GM21723 (cell line): ENCODE data around the gene NOD1.

Source experiments
- ATAC-seq: cut with Tn5 transposase; IDR thresholded peaks from one replicate; pipeline ENCODE4 v1.9.1; 2021; ENCODE audit warnings: mild to moderate bottlenecking, moderate library complexity; ENCODE audit not compliant: unreplicated experiment

Gene NOD1

DNA sequence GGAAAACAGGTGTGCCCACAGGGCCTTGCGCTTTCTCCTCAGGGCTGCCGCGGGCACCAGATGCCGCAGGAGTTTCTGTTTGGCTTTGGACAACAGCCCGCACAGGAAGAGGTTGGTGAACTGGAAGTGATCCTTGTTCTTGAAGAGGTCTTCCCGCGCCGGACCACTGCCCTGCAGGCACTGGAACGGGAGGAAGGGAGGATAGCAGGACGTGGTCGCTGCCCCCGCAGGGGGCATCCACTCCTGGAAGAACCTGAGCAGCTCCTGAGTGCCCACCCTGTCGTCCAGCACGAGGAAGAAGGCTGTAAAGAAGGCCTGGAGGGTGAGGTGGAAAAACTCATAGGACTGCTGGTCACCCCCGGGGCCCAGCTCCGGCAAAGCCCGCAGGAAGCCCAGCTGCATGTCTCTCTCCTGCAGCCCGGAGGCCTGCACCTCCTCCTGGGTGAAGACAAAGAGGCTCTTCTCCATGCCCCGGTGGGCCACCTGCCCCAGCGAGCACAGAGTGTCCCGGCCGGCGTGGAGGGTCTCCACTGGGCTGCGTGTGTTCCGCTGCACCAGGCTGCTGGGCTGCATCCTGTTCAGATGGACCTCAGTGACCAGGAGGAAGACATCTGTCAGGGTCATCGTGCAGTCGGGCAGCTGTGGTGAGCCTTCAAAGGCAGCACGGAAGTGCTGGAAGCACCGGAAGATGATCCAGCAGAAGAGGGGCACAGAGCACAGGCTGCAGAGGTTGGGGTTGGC, 26.9 kb downstream of the NOD1 start:
- ATAC-seq, result no peak

DNA sequence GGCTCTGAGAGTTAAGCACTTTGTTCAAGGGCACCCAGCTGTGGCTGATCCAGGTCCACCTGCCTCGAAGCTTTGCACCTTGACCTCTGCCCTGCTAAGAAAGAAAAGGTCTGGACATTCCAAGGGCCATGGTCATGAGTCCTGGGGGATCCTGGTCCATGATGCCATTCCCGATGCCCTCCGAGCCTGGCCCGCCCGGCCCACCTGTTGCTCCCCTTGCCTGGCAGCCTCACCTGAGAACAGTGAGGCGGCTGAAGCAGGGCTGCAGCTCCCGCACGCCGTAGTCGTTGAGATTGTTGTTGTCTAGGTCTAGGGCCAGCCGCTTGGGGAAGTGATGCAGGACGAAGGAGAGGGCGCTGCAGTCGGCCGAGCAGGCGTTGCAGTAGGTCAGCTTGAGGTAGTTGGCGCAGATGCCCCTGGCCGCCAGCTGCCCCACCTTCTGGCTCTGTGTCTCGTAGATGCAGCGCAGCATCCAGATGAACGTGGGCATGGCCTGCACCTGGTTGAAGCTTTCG, 27.5 kb downstream of the NOD1 start:
- ATAC-seq, result no peak

DNA sequence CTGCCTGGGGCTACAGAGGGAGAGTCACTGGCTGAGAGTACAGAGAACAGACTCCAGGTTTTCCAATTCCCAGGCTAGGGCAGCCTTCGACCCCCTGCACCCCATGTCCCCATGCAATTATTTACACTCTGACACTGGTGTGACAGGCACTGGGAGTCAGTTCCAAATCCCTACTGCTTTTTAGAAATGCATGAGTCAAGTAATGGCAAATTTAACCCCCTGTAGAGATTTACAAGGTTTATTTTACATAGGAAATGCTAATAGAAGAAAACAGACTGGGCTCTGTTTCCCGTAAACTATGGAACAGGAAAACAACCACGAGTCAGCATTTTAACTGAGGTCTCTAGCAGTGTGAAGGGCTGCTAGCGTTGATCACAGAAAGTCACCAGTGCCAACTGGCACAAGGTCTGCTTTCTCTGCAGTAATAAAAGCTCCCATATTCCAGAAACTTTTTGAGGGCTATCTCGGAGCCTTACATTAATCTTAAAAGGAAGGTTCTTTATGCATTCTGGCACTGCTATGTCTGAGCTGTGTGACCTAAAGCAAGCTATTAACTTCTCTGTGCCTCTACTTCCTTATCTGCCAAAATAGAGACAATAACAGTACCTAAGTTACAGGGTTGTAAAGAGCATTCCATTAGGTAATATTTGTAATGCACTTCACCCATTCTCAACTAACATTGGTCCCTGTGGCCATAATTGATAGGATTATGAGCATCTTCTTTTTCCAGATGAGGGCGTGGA, 28.2 kb downstream of the NOD1 start:
- no peak for ATAC-seq

DNA sequence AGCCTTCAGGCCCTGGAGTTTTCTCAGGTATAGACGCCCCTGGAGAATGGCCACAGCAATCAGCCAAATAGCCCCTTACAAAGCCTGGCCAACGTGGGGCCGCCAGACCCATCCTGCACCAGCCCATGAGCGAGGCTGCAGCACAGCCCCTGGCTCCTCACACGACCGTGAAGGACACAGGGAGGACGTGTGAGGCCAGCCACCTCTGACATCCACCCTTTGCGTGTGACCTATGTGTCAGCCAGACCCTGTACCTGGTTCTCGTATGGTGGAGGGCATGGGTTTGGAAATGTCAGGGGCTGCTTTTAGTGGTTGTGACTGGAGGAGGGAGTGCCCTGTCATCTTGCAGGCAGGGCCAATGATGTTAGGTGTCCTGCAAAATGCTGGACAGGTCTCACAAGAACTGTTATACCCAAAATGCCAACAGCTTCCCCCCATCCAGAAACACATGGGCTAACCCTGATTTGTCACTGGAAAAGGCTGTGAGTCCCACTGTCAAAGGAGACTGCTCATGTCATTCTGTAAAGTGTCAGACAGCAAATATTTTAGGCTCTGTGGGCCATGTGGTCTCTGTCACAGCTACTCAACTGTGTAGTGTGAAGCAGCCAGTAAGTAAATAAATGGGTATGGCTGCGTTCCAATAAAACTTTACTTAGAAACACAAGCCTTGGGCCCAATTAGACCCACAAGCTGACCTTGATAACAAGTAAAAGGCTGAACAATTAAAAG, 30.0 kb downstream of the NOD1 start:
- ATAC-seq, result no peak

DNA sequence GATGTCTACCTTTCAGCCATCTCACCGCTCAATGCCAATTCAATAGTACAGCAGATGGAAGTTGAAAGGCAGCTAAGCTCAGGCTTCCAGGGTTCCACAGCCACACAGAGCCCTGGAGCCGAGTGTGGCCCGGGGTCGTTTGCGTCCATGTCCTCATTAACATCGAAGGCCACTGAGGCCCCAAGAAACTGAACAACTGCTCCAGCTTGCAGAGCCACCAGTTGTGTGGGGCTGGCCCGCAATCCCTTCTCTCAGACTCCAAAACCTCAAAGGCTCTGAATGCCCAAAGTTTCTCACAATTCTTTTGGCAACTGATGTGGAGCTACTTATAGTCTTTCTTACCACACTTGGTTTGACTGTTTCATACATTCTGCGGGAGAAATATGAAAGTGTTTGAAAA, 31.1 kb downstream of the NOD1 start:
- no peak for ATAC-seq

DNA sequence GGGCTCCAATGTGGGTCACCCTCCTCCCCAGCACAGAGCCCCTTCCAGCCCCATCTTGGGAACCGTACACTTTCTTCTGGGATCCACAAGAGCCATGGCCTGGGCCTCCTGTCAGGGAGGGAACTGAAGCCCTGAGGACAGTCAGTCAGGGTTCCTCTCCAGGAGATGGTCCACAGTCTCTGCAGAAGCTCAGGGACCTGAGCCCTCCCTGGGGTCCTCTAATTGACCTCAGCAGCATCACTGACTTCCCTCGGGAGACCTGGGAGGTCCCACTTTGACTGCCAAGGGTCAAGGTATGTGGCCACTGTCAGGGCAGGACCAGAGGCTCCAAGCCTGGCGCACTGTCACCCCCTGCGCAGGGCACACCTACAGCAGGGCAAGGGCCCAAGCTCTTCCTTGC, 32.3 kb downstream of the NOD1 start:
- peak; percentile 21 for ATAC-seq

DNA sequence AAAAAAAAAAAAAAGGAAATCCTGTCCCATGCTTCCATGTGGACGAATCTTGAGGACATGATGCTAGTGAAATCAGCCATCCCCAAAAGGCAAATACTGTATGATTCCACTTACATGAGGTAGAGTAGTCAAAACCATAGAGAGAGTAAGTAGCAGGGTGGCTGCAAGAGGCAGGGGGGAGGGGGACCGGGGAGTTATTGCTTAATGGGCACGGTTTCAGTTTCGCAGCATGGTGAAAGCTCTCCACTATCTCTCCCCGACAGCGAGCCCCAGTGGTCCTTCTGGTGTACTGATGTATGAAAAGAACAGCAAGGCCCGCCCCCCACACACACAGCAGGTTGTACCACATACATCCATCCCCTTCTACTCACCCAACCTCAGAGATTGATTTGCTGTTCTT, 32.8 kb downstream of the NOD1 start:
- ATAC-seq, result peak; percentile 99

DNA sequence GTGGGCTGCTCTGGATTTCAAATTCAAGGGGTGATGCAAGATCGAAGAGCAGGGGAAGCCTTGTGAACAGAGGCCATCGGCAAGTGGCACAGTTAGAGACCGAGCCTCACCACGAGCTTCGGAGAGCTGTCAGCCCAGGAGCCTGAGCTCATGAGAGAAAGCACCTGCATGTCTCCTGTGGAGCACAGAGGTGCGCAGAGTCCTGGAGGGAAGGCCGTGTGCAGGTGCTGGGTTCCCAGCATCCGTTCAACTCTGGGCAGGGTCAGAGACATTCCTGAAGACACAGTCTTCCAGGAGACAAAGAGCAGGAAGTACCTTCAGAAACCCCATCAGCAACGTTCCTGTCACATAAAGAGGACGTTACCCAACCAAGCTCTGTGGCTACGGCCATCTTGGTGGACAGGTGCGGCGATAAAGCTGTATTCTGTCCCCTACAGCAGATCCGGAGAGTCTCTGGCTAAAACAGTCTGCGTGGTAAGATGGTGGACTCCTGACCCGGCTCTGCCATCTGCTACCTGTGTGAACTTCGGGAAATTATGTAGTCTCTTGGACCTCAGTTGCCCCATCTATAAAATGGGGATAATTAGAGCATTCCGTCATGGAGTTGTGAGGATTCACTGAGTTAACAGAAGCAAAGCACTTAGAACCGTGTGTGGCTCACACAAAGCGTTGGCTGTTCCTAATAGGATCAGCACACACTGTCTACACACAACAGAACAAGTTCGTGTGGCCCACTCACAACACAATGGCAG, 40.6 kb downstream of the NOD1 start:
- no peak for ATAC-seq

DNA sequence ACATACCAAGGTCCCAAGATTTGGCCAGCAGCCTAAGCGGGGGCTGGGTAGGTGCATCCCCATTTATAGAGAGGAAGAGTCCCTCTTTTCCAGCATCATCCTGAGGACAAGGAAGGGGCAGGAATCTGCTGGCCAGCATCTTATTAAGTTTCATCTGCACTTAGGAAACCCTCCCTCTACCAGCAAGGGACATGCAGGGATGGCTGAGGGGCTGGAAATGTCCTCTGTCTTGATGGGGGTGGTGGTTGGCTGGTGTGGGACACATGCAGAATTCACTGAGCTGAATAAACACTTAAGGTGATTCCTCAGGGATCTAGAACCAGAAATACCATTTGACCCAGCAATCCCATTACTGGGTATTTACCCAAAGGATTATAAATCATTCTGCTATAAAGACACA, 42.1 kb downstream of the NOD1 start:
- ATAC-seq, result no peak

DNA sequence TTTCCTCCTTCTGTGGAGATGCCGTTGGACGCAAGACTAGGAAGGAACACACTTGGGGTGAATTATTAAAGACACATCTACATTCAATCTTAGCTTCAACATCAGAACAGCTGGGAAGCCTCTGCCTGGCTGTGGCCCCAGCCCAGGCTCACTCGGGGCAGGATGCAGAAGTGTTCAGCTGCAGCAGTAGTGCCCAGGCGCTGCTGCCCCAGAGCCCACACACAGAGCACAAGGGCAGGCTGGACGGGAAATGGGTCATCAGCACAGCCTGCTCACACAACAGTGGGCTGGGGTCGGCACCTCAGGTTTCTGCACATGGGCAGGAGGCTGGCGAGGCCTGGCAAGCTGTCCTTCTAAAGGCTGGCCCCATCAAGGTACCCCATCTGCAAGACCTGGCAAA, 42.5 kb downstream of the NOD1 start:
- ATAC-seq, result no peak

DNA sequence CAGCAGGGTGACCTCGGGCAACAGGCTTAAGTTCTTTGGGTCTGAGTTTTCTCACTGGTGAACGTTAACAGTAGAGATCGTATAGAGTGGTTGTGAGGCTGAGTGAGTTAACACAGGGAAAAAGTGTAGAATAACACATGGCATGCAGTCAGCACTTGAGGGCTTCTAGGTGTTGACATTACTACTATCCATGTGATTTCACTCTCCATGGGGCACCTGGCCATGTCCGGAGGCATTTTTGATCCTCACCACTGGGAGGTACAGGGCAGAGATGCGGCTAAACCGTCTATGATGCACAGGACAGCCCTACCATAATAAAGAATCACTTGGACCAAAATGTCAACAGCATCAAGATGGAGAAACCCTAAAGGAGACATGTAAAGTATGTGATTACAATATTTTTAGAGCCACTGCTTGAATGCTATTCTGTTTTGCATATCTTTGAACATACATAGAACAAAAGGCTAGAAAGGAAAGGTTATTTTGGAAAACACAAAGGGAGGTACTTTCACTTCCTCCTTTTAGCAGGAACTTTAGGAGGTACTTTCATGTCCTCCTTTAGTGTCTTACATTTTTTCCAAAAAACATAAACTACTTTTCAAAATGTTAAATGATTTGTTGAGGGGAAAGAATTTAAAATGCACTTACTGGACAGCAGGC, 44.3 kb downstream of the NOD1 start:
- peak; percentile 66 for ATAC-seq

DNA sequence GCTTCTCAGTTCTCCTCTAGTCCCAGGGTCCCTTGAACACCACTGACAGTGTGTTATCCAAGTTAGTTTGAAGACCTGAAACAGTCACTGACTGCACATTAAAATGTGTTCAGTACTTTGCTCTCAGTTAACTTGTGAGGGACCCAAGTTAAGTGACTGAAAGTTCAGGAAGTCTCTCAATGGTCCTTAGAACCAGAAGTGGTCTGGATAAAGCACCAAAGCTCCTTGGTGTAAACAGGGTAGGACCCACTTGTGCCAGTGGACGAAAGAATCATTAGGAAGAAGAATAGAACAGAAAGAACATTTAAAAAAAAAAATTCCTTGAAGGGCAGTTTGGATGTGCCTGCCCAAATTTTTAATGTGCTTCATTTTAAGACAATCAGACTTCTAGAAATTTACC, 45.1 kb downstream of the NOD1 start:
- no peak for ATAC-seq

DNA sequence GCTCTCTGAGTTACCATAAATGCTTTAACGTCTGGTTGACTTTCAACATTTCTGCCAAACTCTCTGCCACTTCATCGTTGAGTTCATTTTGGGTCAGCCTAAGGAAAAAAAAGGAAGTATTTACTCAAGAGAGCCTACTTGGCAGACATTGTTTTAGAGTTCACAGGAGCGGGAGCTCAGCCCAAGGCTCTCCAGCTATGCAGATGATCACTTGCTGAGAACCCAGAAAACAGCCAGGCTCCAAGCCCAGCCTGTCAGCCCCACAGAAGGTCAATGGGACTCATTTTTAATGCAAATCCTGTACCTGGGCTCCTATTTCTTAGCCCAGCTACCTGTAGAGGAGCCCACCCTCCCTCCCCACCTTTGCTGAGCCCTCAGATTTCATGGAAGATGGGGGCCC, 45.5 kb downstream of the NOD1 start:
- ATAC-seq, result no peak

DNA sequence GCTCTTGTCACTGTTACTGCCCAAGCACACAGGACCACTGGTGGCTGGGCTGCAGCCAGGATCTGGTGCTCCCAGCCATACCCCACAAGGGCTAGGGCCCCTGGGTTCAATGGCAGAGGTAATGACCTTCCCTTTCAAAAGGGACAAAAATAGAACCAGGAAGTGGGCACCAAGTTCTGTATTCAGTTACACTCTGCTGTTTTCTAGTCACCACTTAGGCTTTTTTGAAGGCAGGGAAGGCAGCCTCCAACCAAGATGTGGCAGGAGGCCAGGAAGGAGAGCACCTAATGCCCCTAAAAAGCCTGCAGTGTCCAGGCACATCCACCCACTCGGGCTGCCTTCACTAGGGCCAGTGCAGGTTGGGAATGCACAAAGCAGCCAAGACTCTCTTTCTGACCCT, 47.8 kb downstream of the NOD1 start:
- ATAC-seq, result no peak

DNA sequence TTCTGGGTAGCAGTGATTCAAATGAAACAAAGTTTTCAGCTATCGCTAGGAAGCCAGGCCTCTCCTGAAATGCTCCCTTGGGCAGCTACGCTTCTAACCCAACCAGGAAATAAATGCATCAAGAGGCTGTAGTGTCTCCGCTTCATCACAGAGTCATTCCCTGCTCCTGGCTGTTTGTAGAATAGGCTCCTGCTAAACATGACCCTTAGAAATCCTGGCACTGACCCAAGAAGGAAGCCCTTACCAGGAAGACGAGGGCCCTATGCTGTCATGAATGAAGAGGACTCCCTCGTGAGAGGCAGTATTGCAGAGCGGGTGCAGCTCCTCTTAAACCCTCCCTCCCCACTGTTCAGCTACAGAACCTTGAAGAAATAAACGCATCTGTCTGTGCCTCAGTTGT, 48.3 kb downstream of the NOD1 start:
- no peak for ATAC-seq

DNA sequence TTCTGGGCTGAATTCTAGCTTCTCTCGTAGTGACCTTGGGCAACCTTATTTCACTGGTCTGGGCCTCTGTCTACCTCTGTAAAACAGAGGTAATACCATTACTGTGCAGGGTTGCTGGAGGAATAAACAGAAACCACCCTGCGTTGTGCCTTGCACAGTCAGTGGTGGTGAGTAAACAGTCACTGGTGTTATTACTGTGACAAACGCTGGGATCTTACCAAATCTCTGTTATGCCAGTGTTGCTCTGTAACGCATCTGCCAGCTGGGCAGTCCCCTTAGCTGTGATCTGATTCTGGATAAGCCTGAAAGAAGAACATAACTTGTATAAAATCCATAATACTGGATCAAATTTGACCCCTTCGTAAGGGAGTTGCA, 49.4 kb downstream of the NOD1 start:
- ATAC-seq, result no peak

DNA sequence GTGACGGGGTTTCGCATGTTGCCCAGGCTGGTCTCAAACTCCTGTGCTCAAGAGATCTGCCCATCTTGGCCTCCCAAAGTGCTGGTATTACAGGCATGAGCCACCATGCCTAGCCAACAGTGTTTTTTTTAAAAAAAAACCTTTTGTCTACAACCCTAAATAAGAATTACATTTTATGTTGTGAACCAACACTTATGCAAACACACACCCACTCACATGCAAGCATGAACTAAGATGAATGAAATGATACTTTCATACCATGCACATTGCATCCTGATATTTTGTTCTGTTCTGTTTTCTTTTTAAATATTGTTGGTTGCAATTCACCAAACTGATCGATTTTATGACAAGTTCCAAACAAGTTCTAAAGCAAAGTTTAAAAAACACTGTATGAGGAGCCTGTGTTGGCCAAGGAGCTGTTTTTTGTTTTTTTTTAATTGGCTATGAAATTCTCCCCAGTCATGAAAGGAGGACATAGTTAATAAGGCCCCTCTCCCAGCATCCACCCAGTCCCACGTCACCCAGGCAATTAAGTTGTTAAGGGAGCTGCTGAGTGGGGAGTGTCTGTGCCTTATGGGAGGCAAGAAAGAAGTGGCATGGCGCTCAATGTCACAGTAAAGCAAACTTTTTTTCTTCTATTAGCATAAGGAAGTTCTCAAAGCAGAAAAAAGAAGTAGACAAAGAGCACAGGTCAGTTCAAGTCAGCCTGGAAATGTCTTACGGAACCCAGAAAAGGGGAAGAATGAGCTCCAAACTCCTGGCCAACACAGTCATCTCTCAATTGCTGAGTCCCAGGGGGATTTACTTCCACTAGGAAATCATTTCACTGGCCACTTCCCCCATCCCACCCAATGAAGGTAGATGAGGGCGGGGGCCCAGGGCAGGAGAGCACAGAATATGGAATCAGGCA, 50.1 kb downstream of the NOD1 start:
- ATAC-seq, result no peak

DNA sequence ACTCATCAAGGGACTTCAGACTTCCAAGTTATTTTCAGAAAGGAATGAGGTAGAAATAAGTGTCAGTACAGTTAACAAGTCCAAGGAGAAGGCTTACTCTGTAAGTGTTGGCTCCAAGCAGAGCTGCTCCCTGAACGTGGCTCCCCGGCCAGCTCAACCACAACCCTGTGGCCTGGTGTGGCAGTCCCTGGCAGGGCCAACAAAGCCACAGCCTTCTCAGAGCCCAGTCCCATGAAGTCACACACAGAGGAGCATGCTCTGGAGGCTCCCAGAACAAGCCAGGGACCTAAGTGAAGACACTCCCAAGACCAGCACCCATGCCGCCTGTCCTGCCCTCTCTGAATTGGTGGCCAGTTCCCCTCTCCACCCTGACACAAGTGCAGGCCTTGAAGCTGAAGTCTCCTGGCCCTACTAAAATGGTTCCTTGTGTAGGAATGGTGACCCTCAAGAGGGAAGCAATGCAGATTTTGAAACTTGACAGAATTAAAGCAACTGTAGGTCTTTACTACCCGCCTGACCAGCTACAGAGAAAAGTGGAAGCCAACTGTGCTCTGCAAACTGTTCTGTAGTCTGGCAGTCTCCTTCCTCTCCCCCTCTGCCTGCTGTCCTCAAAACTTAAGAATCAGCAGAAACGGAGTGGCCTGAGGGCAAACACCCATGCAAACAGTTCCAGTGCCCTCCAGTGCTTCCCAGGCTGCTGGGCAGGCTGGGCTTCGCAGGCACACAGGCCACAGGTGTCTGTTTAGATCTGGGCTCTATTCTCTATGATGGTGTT, 51.1 kb downstream of the NOD1 start:
- ATAC-seq, result no peak

DNA sequence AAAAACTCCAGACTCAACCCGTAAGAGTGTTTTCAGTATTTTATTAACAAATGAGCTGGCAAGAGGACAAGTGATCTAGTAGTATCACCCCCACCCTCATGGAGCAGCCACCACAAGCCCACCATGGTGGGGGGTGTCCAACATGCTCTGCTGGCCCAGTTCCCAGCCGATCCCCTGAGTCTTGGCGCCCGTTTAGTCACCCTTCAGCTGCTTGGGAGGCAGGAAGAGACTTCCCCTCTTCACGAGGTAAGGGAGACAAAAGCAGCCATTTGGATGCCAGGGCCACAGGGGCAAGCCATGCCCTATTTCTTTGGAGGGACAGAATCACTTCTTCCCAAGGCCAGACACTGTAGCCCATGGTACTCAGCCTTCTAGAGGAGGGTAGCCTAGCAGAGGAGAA, 54.1 kb downstream of the NOD1 start:
- no peak for ATAC-seq
